IMR-90 (cell line): Measurements from ENCODE around the gene APLN. TPM values are rescaled to one million over a fixed set of nuclear protein-coding genes. Genes with fewer than 3 reads are reported as not detected.

ENCODE experiments used
- ATAC-seq: fragments of 200-7000 bp; cut with Tn5 transposase; 2 replicates; pipeline ENCODE4 v1.9.1; 2020; ENCODE audit warnings: low read depth, mild to moderate bottlenecking, moderate library complexity
- BruUV-seq: library from RNA; stranded (reverse); fragments of 400-500 nt; replicated peaks from 2 replicates; lab custom pipeline; 2021; lab: Mats Ljungman, UMichigan
- CTCF ChIA-PET: fragments of 300-600 bp; formaldehyde crosslinking; extraction: SDS; loops from one replicate; lab custom pipeline; 2021; ENCODE audit warnings: antibody characterized with exemption; lab: Yijun Ruan, JAX
- POLR2A ChIA-PET: fragments of 300-600 bp; sonication (Branson Sonifier 250); formaldehyde crosslinking; loops from one replicate; lab custom pipeline; 2022; ENCODE audit warnings: antibody characterized with exemption; ENCODE audit not compliant: unreplicated experiment; lab: Charles Lee
- DNase-seq: peaks from one replicate; pipeline ENCODE4 v3.0.0; 2013
- H2AFZ ChIP-seq: replicated peaks from 2 replicates; pipeline ENCODE3; 2013; ENCODE audit warnings: low read length, mild to moderate bottlenecking; ENCODE audit not compliant: poor library complexity
- H2AK5ac ChIP-seq: 2 replicates; pipeline ENCODE4 v1.6.1; 2013; ENCODE audit warnings: low read depth, low read length, inconsistent platforms
- H2AK9ac ChIP-seq: replicated peaks from 2 replicates; pipeline ENCODE3; 2013; ENCODE audit warnings: mild to moderate bottlenecking, low read depth, low read length, moderate library complexity; ENCODE audit not compliant: poor library complexity
- H2BK120ac ChIP-seq: 2 replicates; pipeline ENCODE4 v1.6.1; 2013; ENCODE audit warnings: low read depth, low read length, inconsistent platforms
- H2BK15ac ChIP-seq: 3 replicates; pipeline ENCODE4 v1.6.1; 2013; ENCODE audit warnings: low read depth, low read length, inconsistent platforms
- H2BK20ac ChIP-seq: 2 replicates; pipeline ENCODE4 v1.6.1; 2013; ENCODE audit warnings: low read depth, mild to moderate bottlenecking, inconsistent platforms, low read length, moderate library complexity
- H2BK5ac ChIP-seq: 2 replicates; pipeline ENCODE4 v1.6.1; 2013; ENCODE audit warnings: mild to moderate bottlenecking, low read depth, low read length, inconsistent platforms; ENCODE audit not compliant: poor library complexity, severe bottlenecking
- H3K14ac ChIP-seq: replicated peaks from 2 replicates; pipeline ENCODE4 v1.6.1; 2013; ENCODE audit warnings: low read depth, low read length, inconsistent platforms
- H3K18ac ChIP-seq: 2 replicates; pipeline ENCODE4 v1.6.1; 2013; ENCODE audit warnings: low read depth, low read length, control low read depth
- H3K23ac ChIP-seq: 2 replicates; pipeline ENCODE4 v1.6.1; 2013; ENCODE audit warnings: low read depth, low read length, inconsistent platforms
- H3K27ac ChIP-seq: 2 replicates; pipeline ENCODE4 v1.5.1; 2013; ENCODE audit warnings: mild to moderate bottlenecking, control low read depth, low read length; ENCODE audit not compliant: insufficient read depth
- H3K27me3 ChIP-seq: 2 replicates; pipeline ENCODE4 v1.6.1; 2013; ENCODE audit warnings: low read length; ENCODE audit not compliant: control insufficient read depth, insufficient read depth
- H3K36me3 ChIP-seq: 2 replicates; pipeline ENCODE4 v1.6.1; 2013; ENCODE audit warnings: low read length, mixed read lengths; ENCODE audit not compliant: control insufficient read depth, insufficient read depth
- H3K4ac ChIP-seq: 2 replicates; pipeline ENCODE4 v1.6.1; 2013; ENCODE audit warnings: low read depth, low read length, inconsistent platforms
- H3K4me1 ChIP-seq: 2 replicates; pipeline ENCODE4 v1.6.1; 2013; ENCODE audit warnings: low read length, mixed read lengths; ENCODE audit not compliant: control insufficient read depth, insufficient read depth
- H3K4me2 ChIP-seq: 2 replicates; pipeline ENCODE4 v1.6.1; 2013; ENCODE audit warnings: low read depth, mild to moderate bottlenecking, control low read depth, low read length, moderate library complexity
- H3K4me3 ChIP-seq: 2 replicates; pipeline ENCODE4 v1.5.1; 2013; ENCODE audit warnings: low read depth, mild to moderate bottlenecking, control low read depth, low read length, moderate library complexity; ENCODE audit not compliant: insufficient read depth
- H3K56ac ChIP-seq: 2 replicates; pipeline ENCODE4 v1.6.1; 2013; ENCODE audit warnings: low read length, inconsistent platforms; ENCODE audit not compliant: insufficient read depth; ENCODE audit errors: extremely low read depth
- H3K79me1 ChIP-seq, 2 experiments: 2 replicates each; pipeline ENCODE4 v1.6.1; 2013; ENCODE audit warnings: low read length in 2 of 2, inconsistent platforms in 1 of 2, low read depth in 1 of 2
- H3K9ac ChIP-seq: 2 replicates; pipeline ENCODE4 v1.6.1; 2013; ENCODE audit warnings: low read depth, low read length, control low read depth
- H3K9me1 ChIP-seq: 2 replicates; pipeline ENCODE4 v1.6.1; 2013; ENCODE audit warnings: low read length, inconsistent platforms; ENCODE audit not compliant: insufficient read depth
- H3K9me3 ChIP-seq: 2 replicates; pipeline ENCODE4 v1.6.1; 2013; ENCODE audit warnings: low read length; ENCODE audit not compliant: control insufficient read depth, insufficient read depth
- H4K20me1 ChIP-seq: 2 replicates; pipeline ENCODE4 v1.6.1; 2013; ENCODE audit warnings: low read length, inconsistent platforms; ENCODE audit not compliant: insufficient read depth
- H4K5ac ChIP-seq: 2 replicates; pipeline ENCODE4 v1.6.1; 2013; ENCODE audit warnings: mild to moderate bottlenecking, low read depth, low read length, control low read depth
- H4K8ac ChIP-seq, 2 experiments: 2 replicates each; pipeline ENCODE4 v1.6.1; 2013; ENCODE audit warnings: low read depth in 2 of 2, low read length in 2 of 2, control low read depth in 1 of 2, inconsistent platforms in 1 of 2
- H4K91ac ChIP-seq: 2 replicates; pipeline ENCODE4 v1.6.1; 2013; ENCODE audit warnings: low read depth, low read length, inconsistent platforms; ENCODE audit not compliant: insufficient read depth
- BHLHE40 ChIP-seq: fragments of 150-350 bp; IDR thresholded peaks from 2 replicates; pipeline ENCODE4 v1.6.1; 2016; ENCODE audit warnings: mild to moderate bottlenecking, low read depth, low read length
- CEBPB ChIP-seq: IDR thresholded peaks from 2 replicates; pipeline ENCODE4 v1.6.1; 2012; ENCODE audit warnings: low read depth, low read length, improper control_type of control experiment
- CHD1 ChIP-seq: IDR thresholded peaks from 2 replicates; pipeline ENCODE4 v1.6.1; 2012; ENCODE audit warnings: low read depth, low read length, improper control_type of control experiment
- FOS ChIP-seq: fragments of 150-350 bp; IDR thresholded peaks from 2 replicates; pipeline ENCODE4 v1.6.1; 2016; ENCODE audit warnings: low read depth, low read length
- MAFK ChIP-seq: IDR thresholded peaks from 2 replicates; pipeline ENCODE4 v1.6.1; 2012; ENCODE audit warnings: low read depth, low read length, improper control_type of control experiment
- MAZ ChIP-seq: IDR thresholded peaks from 2 replicates; pipeline ENCODE4 v1.6.1; 2012; ENCODE audit warnings: low read depth, mild to moderate bottlenecking, low read length, improper control_type of control experiment, moderate library complexity, borderline replicate concordance
- MXI1 ChIP-seq: IDR thresholded peaks from 2 replicates; pipeline ENCODE4 v1.6.1; 2012; ENCODE audit warnings: low read depth, mild to moderate bottlenecking, low read length, moderate library complexity, borderline replicate concordance
- NFE2L2 ChIP-seq: fragments of 150-350 bp; IDR thresholded peaks from 2 replicates; pipeline ENCODE4 v1.6.1; 2016; ENCODE audit warnings: low read depth, mild to moderate bottlenecking, low read length
- POLR2A ChIP-seq: IDR thresholded peaks from 2 replicates; pipeline ENCODE4 v1.6.1; 2012; ENCODE audit warnings: mild to moderate bottlenecking, low read depth, low read length
- RAD21 ChIP-seq: IDR thresholded peaks from 2 replicates; pipeline ENCODE4 v1.6.1; 2012; ENCODE audit warnings: low read length, improper control_type of control experiment
- RFX5 ChIP-seq: IDR thresholded peaks from 2 replicates; pipeline ENCODE4 v1.8.0; 2012; ENCODE audit warnings: low read depth, mild to moderate bottlenecking, low read length, moderate library complexity
- SMC3 ChIP-seq: fragments of 150-350 bp; IDR thresholded peaks from 2 replicates; pipeline ENCODE4 v1.6.1; 2016; ENCODE audit warnings: low read depth, mild to moderate bottlenecking, antibody characterized with exemption, low read length, moderate library complexity
- WGBS, 2 experiments: methylation state at CpG; one replicate each; pipeline versions ENCODE4 v1.1.5 to v1.1.7; 2013; ENCODE audit warnings: missing lambda C conversion rate in 2 of 2; ENCODE audit not compliant: insufficient read length in 1 of 2; ENCODE audit errors: extremely low coverage in 2 of 2; 5-methylcytosine and 5-hydroxymethylcytosine counted together
- dilution Hi-C: fragments of 300-500 bp; cut with HindIII; formaldehyde crosslinking; loops from one replicate; pipeline ENCODE4 v1.14.3; 2018; ENCODE audit warnings: low sequenced_read_pairs; ENCODE audit not compliant: unreplicated experiment
- in situ Hi-C: fragments of 300-500 bp; cut with MboI; formaldehyde crosslinking; loops from 3 replicates; pipeline ENCODE4 v1.14.3; 2019; ENCODE audit warnings: low sequenced_read_pairs, inconsistent platforms, mixed read lengths
- intact Hi-C: fragments of 100-400 bp; cut with micrococcal nuclease; formaldehyde crosslinking; loops from 2 replicates; pipeline ENCODE4 v1.10.0; 2022
- polyA plus RNA-seq, 3 experiments: library from polyadenylated mRNA; depleted of rRNA; stranded (reverse); fragments of >200 nt; gene quantifications; 2 replicates each; pipeline ENCODE4 v1.2.3, GENCODE V29; 2012; ENCODE audit warnings: low replicate concordance in 1 of 3
- total RNA-seq: library from RNA; depleted of rRNA; stranded (reverse); fragments of >200 nt; gene quantifications from 2 replicates; pipeline ENCODE4 v1.2.3, GENCODE V29; 2012
- TF ChIP-seq, protein P1 (sequence below): fragments of 150-350 bp; IDR thresholded peaks from 2 replicates; pipeline ENCODE4 v1.6.1; 2016; ENCODE audit warnings: low read depth, mild to moderate bottlenecking, low read length, moderate library complexity, borderline replicate concordance
- TF ChIP-seq, protein P2 (sequence below): conservative IDR thresholded peaks from 2 replicates; pipeline ENCODE4 v1.5.1; 2012; ENCODE audit warnings: mild to moderate bottlenecking, low read depth, low read length, improper control_type of control experiment
- TF ChIP-seq, protein P3 (sequence below): fragments of 150-350 bp; IDR thresholded peaks from 2 replicates; pipeline ENCODE4 v1.6.1; 2017; ENCODE audit warnings: mild to moderate bottlenecking, antibody characterized with exemption, low read length, low read depth

Gene APLN
- total and polyA plus RNA-seq, 2 of the 4 experiments (the other 2 are of a cell fraction) = 0.18 to 0.72 TPM

DNA sequence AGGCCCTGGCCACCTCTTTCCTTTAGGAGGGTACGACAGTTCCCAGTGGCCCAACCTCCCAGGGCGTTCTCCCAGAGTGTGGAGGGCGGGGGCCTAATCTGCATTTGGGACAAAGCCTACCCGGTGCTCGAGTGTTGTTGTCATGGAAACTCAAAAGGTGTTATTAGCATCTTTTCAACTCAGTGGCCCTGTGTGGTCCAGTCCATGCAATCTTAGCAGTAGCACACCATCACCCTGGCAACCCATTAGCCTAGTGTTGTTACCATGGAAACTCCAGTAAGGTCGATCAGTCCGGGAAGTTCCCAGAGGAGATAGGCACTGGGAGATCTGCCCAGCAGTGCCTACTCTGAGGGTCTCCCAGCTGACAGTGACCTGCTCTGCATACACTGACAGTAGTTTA, 20.2 kb downstream of the APLN start (continued):
- TF ChIP-seq FOS = no peak
- no peak for TF ChIP-seq CEBPB
- TF ChIP-seq SMC3 = no peak
- TF ChIP-seq RAD21 = no peak
- no peak for TF ChIP-seq MAFK
- TF ChIP-seq MXI1 = no peak

DNA sequence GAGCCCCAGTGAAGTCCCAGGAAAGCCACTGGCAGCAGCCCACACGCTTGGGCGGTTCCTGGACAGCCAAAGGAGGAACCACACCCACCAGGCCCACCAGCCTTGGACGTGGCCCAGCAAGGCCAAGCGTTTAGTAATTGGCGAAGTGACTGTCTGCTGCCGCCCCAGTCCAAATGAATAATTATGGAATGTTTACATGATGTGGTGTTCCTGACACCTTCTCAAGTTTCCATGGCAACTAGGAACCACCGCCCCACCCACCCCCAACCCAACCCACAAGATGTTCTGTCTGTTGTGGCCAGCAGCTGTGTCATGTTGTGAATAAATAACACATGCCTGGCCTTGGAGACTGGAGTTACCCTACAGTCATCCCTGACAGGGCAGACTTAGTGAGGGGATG, 22.3 kb downstream of the APLN start:
- Histone ChIP-seq H3K4ac (no peak overlapping the region), H3K4me1 (no peaks in the 10 kb centered on the region), H3K4me2 (no peak overlapping the region), H3K4me3 (no peak overlapping the region), H3K23ac (no peak overlapping the region), H4K91ac (no peak overlapping the region), H3K18ac (no peak overlapping the region), H2BK5ac (no peak overlapping the region), H3K9ac (no peak overlapping the region), H3K56ac (no peak overlapping the region), H2AFZ (no peak overlapping the region), H2BK15ac (no peak overlapping the region), H4K5ac (no peak overlapping the region), H3K9me1 (no peaks in the 10 kb centered on the region), H3K9me3 (no peaks in the 10 kb centered on the region), H2BK20ac (no peak overlapping the region), H3K79me1 (no peaks in the 10 kb centered on the region), H3K14ac (no peak overlapping the region), H3K27ac (no peak overlapping the region), H2AK5ac (no peak overlapping the region), H3K36me3 (no peaks in the 10 kb centered on the region), H4K20me1 (no peaks in the 10 kb centered on the region), H3K27me3 (peaks cover 9% of the 10 kb centered on the region; the same call in 1 of the 2 replicates), H2AK9ac (no peak overlapping the region), H4K8ac (no peak overlapping the region), H2BK120ac (no peak overlapping the region)
- WGBS, 2 experiments = no CpG with 5 or more reads among the region's 7 CpGs
- no peak for ATAC-seq
- in situ Hi-C loops (no loop called here), dilution Hi-C loops (no loop called here), intact Hi-C loops (loop anchor here (10.0 kb wide), 1 partner anchor 192 kb away; no protein-coding TSS in a partner anchor)
- CTCF ChIA-PET = no interaction called here
- BruUV-seq = no TSS peak
- DNase-seq = no peak
- POLR2A ChIA-PET = no interaction called here
- TF ChIP-seq, protein P1, sequence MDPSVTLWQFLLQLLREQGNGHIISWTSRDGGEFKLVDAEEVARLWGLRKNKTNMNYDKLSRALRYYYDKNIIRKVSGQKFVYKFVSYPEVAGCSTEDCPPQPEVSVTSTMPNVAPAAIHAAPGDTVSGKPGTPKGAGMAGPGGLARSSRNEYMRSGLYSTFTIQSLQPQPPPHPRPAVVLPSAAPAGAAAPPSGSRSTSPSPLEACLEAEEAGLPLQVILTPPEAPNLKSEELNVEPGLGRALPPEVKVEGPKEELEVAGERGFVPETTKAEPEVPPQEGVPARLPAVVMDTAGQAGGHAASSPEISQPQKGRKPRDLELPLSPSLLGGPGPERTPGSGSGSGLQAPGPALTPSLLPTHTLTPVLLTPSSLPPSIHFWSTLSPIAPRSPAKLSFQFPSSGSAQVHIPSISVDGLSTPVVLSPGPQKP = no peak
- TF ChIP-seq NFE2L2 (no peak), POLR2A (no peak), MXI1 (no peak), MAZ (no peak), BHLHE40 (no peak), CHD1 (no peak), RAD21 (no peak), SMC3 (no peak), MAFK (no peak), FOS (no peak), RFX5 (no peak)
- TF ChIP-seq, protein P2, sequence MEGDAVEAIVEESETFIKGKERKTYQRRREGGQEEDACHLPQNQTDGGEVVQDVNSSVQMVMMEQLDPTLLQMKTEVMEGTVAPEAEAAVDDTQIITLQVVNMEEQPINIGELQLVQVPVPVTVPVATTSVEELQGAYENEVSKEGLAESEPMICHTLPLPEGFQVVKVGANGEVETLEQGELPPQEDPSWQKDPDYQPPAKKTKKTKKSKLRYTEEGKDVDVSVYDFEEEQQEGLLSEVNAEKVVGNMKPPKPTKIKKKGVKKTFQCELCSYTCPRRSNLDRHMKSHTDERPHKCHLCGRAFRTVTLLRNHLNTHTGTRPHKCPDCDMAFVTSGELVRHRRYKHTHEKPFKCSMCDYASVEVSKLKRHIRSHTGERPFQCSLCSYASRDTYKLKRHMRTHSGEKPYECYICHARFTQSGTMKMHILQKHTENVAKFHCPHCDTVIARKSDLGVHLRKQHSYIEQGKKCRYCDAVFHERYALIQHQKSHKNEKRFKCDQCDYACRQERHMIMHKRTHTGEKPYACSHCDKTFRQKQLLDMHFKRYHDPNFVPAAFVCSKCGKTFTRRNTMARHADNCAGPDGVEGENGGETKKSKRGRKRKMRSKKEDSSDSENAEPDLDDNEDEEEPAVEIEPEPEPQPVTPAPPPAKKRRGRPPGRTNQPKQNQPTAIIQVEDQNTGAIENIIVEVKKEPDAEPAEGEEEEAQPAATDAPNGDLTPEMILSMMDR = no peak
- TF ChIP-seq, protein P3, sequence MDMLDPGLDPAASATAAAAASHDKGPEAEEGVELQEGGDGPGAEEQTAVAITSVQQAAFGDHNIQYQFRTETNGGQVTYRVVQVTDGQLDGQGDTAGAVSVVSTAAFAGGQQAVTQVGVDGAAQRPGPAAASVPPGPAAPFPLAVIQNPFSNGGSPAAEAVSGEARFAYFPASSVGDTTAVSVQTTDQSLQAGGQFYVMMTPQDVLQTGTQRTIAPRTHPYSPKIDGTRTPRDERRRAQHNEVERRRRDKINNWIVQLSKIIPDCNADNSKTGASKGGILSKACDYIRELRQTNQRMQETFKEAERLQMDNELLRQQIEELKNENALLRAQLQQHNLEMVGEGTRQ = no peak
